ENCODE measurements around the gene PITPNM3.

Gene PITPNM3

GRCh38 chr17:6508519-6509030 lies 47.8 kb downstream of the PITPNM3 start:
- H3K4me3 Mint-ChIP-seq = no peak overlapping the region
- H3K27me3 Mint-ChIP-seq = peaks cover 27% of the 10 kb centered on the region
- H3K4me1 Mint-ChIP-seq = no peaks in the 10 kb centered on the region
- H3K9me3 Mint-ChIP-seq = no peaks in the 10 kb centered on the region
- H3K36me3 Mint-ChIP-seq = no peaks in the 10 kb centered on the region
- no peak overlapping the region for H3K27ac Mint-ChIP-seq
- ATAC-seq = no peak

- Mint-ChIP-seq H3K9me3 (no peaks in the 10 kb centered on the region), H3K36me3 (no peaks in the 10 kb centered on the region), H3K4me3 (no peak overlapping the region), H3K27me3 (peaks cover 29% of the 10 kb centered on the region), H3K27ac (no peak overlapping the region), H3K4me1 (no peaks in the 10 kb centered on the region)
- no peak for ATAC-seq
Measured at GRCh38 chr17:6508016-6508415, 48.3 kb downstream of the PITPNM3 start.

- ATAC-seq = no peak
Measured at GRCh38 chr17:6507535-6507934, 48.8 kb downstream of the PITPNM3 start.

GRCh38 chr17:6506679-6507231 lies 49.6 kb downstream of the PITPNM3 start:
- Mint-ChIP-seq H3K4me1 (no peaks in the 10 kb centered on the region), H3K9me3 (no peaks in the 10 kb centered on the region), H3K4me3 (no peak overlapping the region), H3K27me3 (peaks cover 29% of the 10 kb centered on the region), H3K36me3 (no peaks in the 10 kb centered on the region), H3K27ac (no peak overlapping the region)
- no peak for ATAC-seq

More at GRCh38 chr17:6507535-6507934, 48.8 kb downstream of the PITPNM3 start:
- H3K36me3 Mint-ChIP-seq = no peaks in the 10 kb centered on the region
- no peaks in the 10 kb centered on the region for H3K4me1 Mint-ChIP-seq
- no peak overlapping the region for H3K4me3 Mint-ChIP-seq
- no peaks in the 10 kb centered on the region for H3K9me3 Mint-ChIP-seq
- H3K27ac Mint-ChIP-seq = no peak overlapping the region
- peaks cover 29% of the 10 kb centered on the region for H3K27me3 Mint-ChIP-seq

GRCh38 chr17:6505425-6506142 lies 50.8 kb downstream of the PITPNM3 start:
- Mint-ChIP-seq H3K36me3 (no peaks in the 10 kb centered on the region), H3K27me3 (peaks cover 29% of the 10 kb centered on the region), H3K4me3 (no peak overlapping the region), H3K9me3 (no peaks in the 10 kb centered on the region), H3K4me1 (no peaks in the 10 kb centered on the region), H3K27ac (no peak overlapping the region)
- no peak for ATAC-seq

- Mint-ChIP-seq H3K4me1 (no peaks in the 10 kb centered on the region), H3K36me3 (no peaks in the 10 kb centered on the region), H3K4me3 (no peak overlapping the region), H3K9me3 (no peaks in the 10 kb centered on the region), H3K27me3 (peaks cover 28% of the 10 kb centered on the region), H3K27ac (no peak overlapping the region)
- no peak for ATAC-seq
Measured at GRCh38 chr17:6503641-6504195, 52.6 kb downstream of the PITPNM3 start.

GRCh38 chr17:6502871-6503509 lies 53.4 kb downstream of the PITPNM3 start:
- peak; percentile 14 for ATAC-seq
- no peak overlapping the region for H3K4me3 Mint-ChIP-seq
- H3K9me3 Mint-ChIP-seq = no peaks in the 10 kb centered on the region
- no peaks in the 10 kb centered on the region for H3K4me1 Mint-ChIP-seq
- H3K36me3 Mint-ChIP-seq = no peaks in the 10 kb centered on the region
- peaks cover 21% of the 10 kb centered on the region for H3K27me3 Mint-ChIP-seq
- H3K27ac Mint-ChIP-seq = no peak overlapping the region

GRCh38 chr17:6502142-6502541 lies 54.2 kb downstream of the PITPNM3 start:
- Mint-ChIP-seq H3K36me3 (no peaks in the 10 kb centered on the region), H3K27ac (no peak overlapping the region), H3K4me3 (no peak overlapping the region), H3K27me3 (peaks cover 16% of the 10 kb centered on the region), H3K4me1 (peaks cover 6% of the 10 kb centered on the region), H3K9me3 (no peaks in the 10 kb centered on the region)
- ATAC-seq = no peak

- no peak overlapping the region for H3K27ac Mint-ChIP-seq
- H3K36me3 Mint-ChIP-seq = no peaks in the 10 kb centered on the region
- H3K4me3 Mint-ChIP-seq = no peak overlapping the region
- H3K9me3 Mint-ChIP-seq = no peaks in the 10 kb centered on the region
- peaks cover 13% of the 10 kb centered on the region for H3K4me1 Mint-ChIP-seq
- H3K27me3 Mint-ChIP-seq = peaks cover 23% of the 10 kb centered on the region
- no peak for ATAC-seq
Measured at GRCh38 chr17:6501359-6501758, 55.0 kb downstream of the PITPNM3 start.

GRCh38 chr17:6498901-6499540 lies 57.3 kb downstream of the PITPNM3 start:
- H3K27me3 Mint-ChIP-seq = peaks cover 31% of the 10 kb centered on the region
- no peaks in the 10 kb centered on the region for H3K9me3 Mint-ChIP-seq
- H3K27ac Mint-ChIP-seq = no peak overlapping the region
- H3K36me3 Mint-ChIP-seq = no peaks in the 10 kb centered on the region
- ATAC-seq = no peak
- H3K4me1 Mint-ChIP-seq = peaks cover 25% of the 10 kb centered on the region
- no peak overlapping the region for H3K4me3 Mint-ChIP-seq

- Mint-ChIP-seq H3K27ac (no peak overlapping the region), H3K36me3 (no peaks in the 10 kb centered on the region), H3K27me3 (peaks cover 25% of the 10 kb centered on the region), H3K9me3 (no peaks in the 10 kb centered on the region), H3K4me1 (peaks cover 25% of the 10 kb centered on the region), H3K4me3 (no peak overlapping the region)
- no peak for ATAC-seq
Measured at GRCh38 chr17:6498356-6498755, 58.0 kb downstream of the PITPNM3 start.

- no peak overlapping the region for H3K4me3 Mint-ChIP-seq
- ATAC-seq = no peak
- no peak overlapping the region for H3K27ac Mint-ChIP-seq
- H3K4me1 Mint-ChIP-seq = peaks cover 25% of the 10 kb centered on the region
- no peaks in the 10 kb centered on the region for H3K9me3 Mint-ChIP-seq
- no peaks in the 10 kb centered on the region for H3K36me3 Mint-ChIP-seq
- peaks cover 24% of the 10 kb centered on the region for H3K27me3 Mint-ChIP-seq
Measured at GRCh38 chr17:6497496-6498221, 58.7 kb downstream of the PITPNM3 start.

GRCh38 chr17:6496640-6497441 lies 59.5 kb downstream of the PITPNM3 start:
- Mint-ChIP-seq H3K27ac (peak overlapping the region; percentile 8), H3K4me1 (peaks cover 25% of the 10 kb centered on the region), H3K9me3 (no peaks in the 10 kb centered on the region), H3K27me3 (peaks cover 24% of the 10 kb centered on the region), H3K4me3 (peak overlapping the region; percentile 51), H3K36me3 (no peaks in the 10 kb centered on the region)
- peak; percentile 37 for ATAC-seq

GRCh38 chr17:6496116-6496481 lies 60.3 kb downstream of the PITPNM3 start:
- H3K4me1 Mint-ChIP-seq = peaks cover 25% of the 10 kb centered on the region
- H3K27ac Mint-ChIP-seq = peak overlapping the region; percentile 8
- H3K9me3 Mint-ChIP-seq = no peaks in the 10 kb centered on the region
- H3K4me3 Mint-ChIP-seq = peak overlapping the region; percentile 51
- peak; percentile 44 for ATAC-seq
- no peaks in the 10 kb centered on the region for H3K36me3 Mint-ChIP-seq
- peaks cover 24% of the 10 kb centered on the region for H3K27me3 Mint-ChIP-seq
